H9 (cell line): ENCODE data around the gene LRCH1. TPM values are rescaled to one million over a fixed set of nuclear protein-coding genes. Genes with fewer than 3 reads are reported as not detected.

Experiments used
- DNase-seq: peaks from one replicate; pipeline ENCODE4 v3.0.0-alpha.2; 2017
- H2AFZ ChIP-seq: one replicate; pipeline ENCODE4 v1.6.1; 2013; ENCODE audit warnings: mild to moderate bottlenecking, low read length, control low read depth, moderate library complexity
- H2AK5ac ChIP-seq: 2 replicates; pipeline ENCODE4 v1.6.1; 2013; ENCODE audit warnings: low read length, control low read depth, mixed read lengths; ENCODE audit not compliant: insufficient read length
- H2BK120ac ChIP-seq: one replicate; pipeline ENCODE4 v1.6.1; 2013; ENCODE audit warnings: low read depth, mild to moderate bottlenecking, low read length, control low read depth, inconsistent platforms; ENCODE audit not compliant: poor library complexity, severe bottlenecking
- H2BK12ac ChIP-seq: 2 replicates; pipeline ENCODE4 v1.6.1; 2013; ENCODE audit warnings: low read length, control low read depth, mixed read lengths, low read depth; ENCODE audit not compliant: insufficient read length
- H2BK15ac ChIP-seq: 2 replicates; pipeline ENCODE4 v1.6.1; 2013; ENCODE audit warnings: low read depth, low read length, control low read depth
- H2BK20ac ChIP-seq: one replicate; pipeline ENCODE4 v1.6.1; 2013; ENCODE audit warnings: low read depth, mild to moderate bottlenecking, low read length, control low read depth, inconsistent platforms; ENCODE audit not compliant: poor library complexity, severe bottlenecking
- H2BK5ac ChIP-seq: 2 replicates; pipeline ENCODE4 v1.6.1; 2013; ENCODE audit warnings: low read length, control low read depth, mixed read lengths; ENCODE audit not compliant: insufficient read length
- H3K14ac ChIP-seq: 2 replicates; pipeline ENCODE4 v1.6.1; 2013; ENCODE audit warnings: low read length, control low read depth; ENCODE audit not compliant: insufficient read depth
- H3K18ac ChIP-seq: 2 replicates; pipeline ENCODE4 v1.6.1; 2013; ENCODE audit warnings: low read depth, mild to moderate bottlenecking, mixed read lengths, low read length, control low read depth; ENCODE audit not compliant: insufficient read length
- H3K23ac ChIP-seq: 2 replicates; pipeline ENCODE4 v1.6.1; 2013; ENCODE audit warnings: low read length, control low read depth, mixed read lengths, low read depth; ENCODE audit not compliant: insufficient read length
- H3K23me2 ChIP-seq: 2 replicates; pipeline ENCODE4 v1.6.1; 2013; ENCODE audit warnings: low read depth, mild to moderate bottlenecking, mixed read lengths, low read length, control low read depth; ENCODE audit not compliant: insufficient read length, poor library complexity, severe bottlenecking
- H3K27ac ChIP-seq: 2 replicates; pipeline ENCODE4 v1.5.1; 2013; ENCODE audit warnings: low read length, control low read depth, mixed read lengths, low read depth; ENCODE audit not compliant: insufficient read length
- H3K27me3 ChIP-seq: 2 replicates; pipeline ENCODE4 v1.6.1; 2013; ENCODE audit warnings: low read length, control low read depth, inconsistent platforms; ENCODE audit not compliant: insufficient read depth
- H3K4ac ChIP-seq: 2 replicates; pipeline ENCODE4 v1.6.1; 2013; ENCODE audit warnings: low read depth, mild to moderate bottlenecking, control low read depth, inconsistent platforms, low read length, moderate library complexity
- H3K4me1 ChIP-seq: 2 replicates; pipeline ENCODE4 v1.6.1; 2013; ENCODE audit warnings: low read length, control low read depth, inconsistent platforms; ENCODE audit not compliant: insufficient read depth
- H3K4me2 ChIP-seq: 2 replicates; pipeline ENCODE4 v1.6.1; 2013; ENCODE audit warnings: low read length, control low read depth, mixed read lengths; ENCODE audit not compliant: insufficient read length, insufficient read depth
- H3K56ac ChIP-seq: 2 replicates; pipeline ENCODE4 v1.6.1; 2013; ENCODE audit warnings: low read depth, mild to moderate bottlenecking, mixed read lengths, low read length, control low read depth; ENCODE audit not compliant: insufficient read length
- H3K79me1 ChIP-seq: 2 replicates; pipeline ENCODE4 v1.6.1; 2013; ENCODE audit warnings: low read depth, mild to moderate bottlenecking, moderate library complexity, low read length, control low read depth, inconsistent platforms; ENCODE audit not compliant: insufficient read depth, poor library complexity, severe bottlenecking
- H3K79me2 ChIP-seq: 2 replicates; pipeline ENCODE4 v1.6.1; 2013; ENCODE audit warnings: low read length, control low read depth, inconsistent platforms; ENCODE audit not compliant: insufficient read depth
- H3K9ac ChIP-seq: 2 replicates; pipeline ENCODE4 v1.6.1; 2013; ENCODE audit warnings: low read length, control low read depth, mixed read lengths; ENCODE audit not compliant: insufficient read length; ENCODE audit errors: extremely low read depth
- H3K9me3 ChIP-seq: one replicate; pipeline ENCODE4 v1.6.1; 2013; ENCODE audit warnings: low read depth, low read length, inconsistent platforms; ENCODE audit not compliant: control insufficient read depth
- H3T11ph ChIP-seq: one replicate; pipeline ENCODE4 v1.6.1; 2013; ENCODE audit warnings: mild to moderate bottlenecking, low read length, control low read depth, inconsistent platforms
- H4K20me1 ChIP-seq: one replicate; pipeline ENCODE4 v1.6.1; 2013; ENCODE audit not compliant: control insufficient read depth, insufficient read length, insufficient read depth
- H4K5ac ChIP-seq: 2 replicates; pipeline ENCODE4 v1.6.1; 2013; ENCODE audit warnings: low read depth, mild to moderate bottlenecking, mixed read lengths, low read length, control low read depth; ENCODE audit not compliant: insufficient read length
- H4K8ac ChIP-seq: replicated peaks from 2 replicates; pipeline ENCODE4 v1.6.1; 2013; ENCODE audit warnings: low read length, control low read depth, mixed read lengths, low read depth; ENCODE audit not compliant: insufficient read length
- H4K91ac ChIP-seq: 2 replicates; pipeline ENCODE4 v1.6.1; 2013; ENCODE audit warnings: low read depth, mild to moderate bottlenecking, moderate library complexity, mixed read lengths, low read length, control low read depth; ENCODE audit not compliant: insufficient read length
- H3K27ac Mint-ChIP-seq, 3 experiments: 2 replicates in 2 of 3; 3 replicates in 1 of 3; pipeline ENCODE4 v1.8.0; 2020 to 2021; ENCODE audit warnings: mixed read lengths in 3 of 3, mild to moderate bottlenecking in 1 of 3, moderate library complexity in 1 of 3
- H3K27me3 Mint-ChIP-seq: 2 replicates; pipeline ENCODE4 v1.8.0; 2021; ENCODE audit warnings: low read depth, mild to moderate bottlenecking, moderate library complexity, mixed read lengths
- H3K36me3 Mint-ChIP-seq, 3 experiments: 2 replicates in 2 of 3; 3 replicates in 1 of 3; pipeline ENCODE4 v1.8.0; 2020 to 2021; ENCODE audit warnings: low read depth in 3 of 3, mixed read lengths in 3 of 3; ENCODE audit not compliant: insufficient read depth in 1 of 3
- H3K4me1 Mint-ChIP-seq, 2 experiments: 2 replicates each; pipeline ENCODE4 v1.8.0; 2020; ENCODE audit warnings: mixed read lengths in 2 of 2
- H3K4me3 Mint-ChIP-seq, 2 experiments: 2 replicates in 1 of 2; 3 replicates in 1 of 2; pipeline ENCODE4 v1.8.0; 2020 to 2021; ENCODE audit warnings: mild to moderate bottlenecking in 2 of 2, mixed read lengths in 2 of 2, moderate library complexity in 1 of 2
- H3K9me3 Mint-ChIP-seq, 2 experiments: 2 replicates in 1 of 2; 3 replicates in 1 of 2; pipeline ENCODE4 v1.8.0; 2020; ENCODE audit warnings: mild to moderate bottlenecking in 2 of 2, mixed read lengths in 2 of 2, moderate library complexity in 1 of 2
- CTCF ChIP-seq: fragments of 200-600 bp; sonication (generic); conservative IDR thresholded peaks from 3 replicates; pipeline ENCODE4 v1.8.0; 2021; ENCODE audit warnings: antibody characterized with exemption, mild to moderate bottlenecking
- WGBS: extraction: QIAGEN DNeasy Blood & Tissue Kit; methylation state at CpG from one replicate; pipeline ENCODE4 v1.1.7; 2013; ENCODE audit warnings: missing lambda C conversion rate, low lambda C conversion rate, mixed read lengths; ENCODE audit not compliant: insufficient read length; ENCODE audit errors: extremely low coverage; 5-methylcytosine and 5-hydroxymethylcytosine counted together
- total RNA-seq: library from RNA; stranded (reverse); gene quantifications from 2 replicates; pipeline ENCODE4 v1.2.1, GENCODE V29; 2021

The LRCH1 gene
- total RNA-seq, 1 experiment from 2014 or later: 8.0 TPM

GRCh38 chr13:46613409-46614049 lies 60.6 kb downstream of the LRCH1 start:
- H2BK20ac ChIP-seq: no peak overlapping the region
- H3K9ac ChIP-seq: no peak overlapping the region
- no peak overlapping the region for H3K4ac ChIP-seq
- no peak overlapping the region for H2AK5ac ChIP-seq
- H3K27ac ChIP-seq: no peak overlapping the region
- no peak for DNase-seq
- H2BK12ac ChIP-seq: no peak overlapping the region
- no CpG with 5 or more reads among the region's 8 CpGs for WGBS
- no peak overlapping the region for H4K91ac ChIP-seq
- no peaks in the 10 kb centered on the region for H3K36me3 Mint-ChIP-seq
- no peaks in the 10 kb centered on the region for H3K9me3 Mint-ChIP-seq
- H4K5ac ChIP-seq: no peak overlapping the region
- H3K4me1 Mint-ChIP-seq: peaks cover 13 to 30% of the 10 kb centered on the region in 2 experiments
- no peak overlapping the region for H3K14ac ChIP-seq
- no peaks in the 10 kb centered on the region for H4K20me1 ChIP-seq
- no peak overlapping the region for H3K23ac ChIP-seq
- no peak overlapping the region for H3K4me2 ChIP-seq
- H3K9me3 ChIP-seq: no peaks in the 10 kb centered on the region
- no peaks in the 10 kb centered on the region for H3K27me3 Mint-ChIP-seq
- no peak for TF ChIP-seq CTCF
- no peaks in the 10 kb centered on the region for H3K23me2 ChIP-seq
- no peak overlapping the region for H3K18ac ChIP-seq
- no peak overlapping the region for H4K8ac ChIP-seq
- no peak overlapping the region for H2BK120ac ChIP-seq
- H2BK15ac ChIP-seq: no peak overlapping the region
- no peak overlapping the region for H3T11ph ChIP-seq
- H2BK5ac ChIP-seq: no peak overlapping the region
- no peaks in the 10 kb centered on the region for H3K27me3 ChIP-seq
- no peak overlapping the region for H3K4me3 Mint-ChIP-seq
- H3K27ac Mint-ChIP-seq: no peak overlapping the region; a peak in 2 of 7 replicates
- H3K79me1 ChIP-seq: peaks cover 4% of the 10 kb centered on the region
- H3K4me1 ChIP-seq: no peaks in the 10 kb centered on the region; the same call in 1 of the 2 replicates
- H3K79me2 ChIP-seq: peaks cover 4% of the 10 kb centered on the region; the same call in 1 of the 2 replicates
- H3K56ac ChIP-seq: no peak overlapping the region
- no peak overlapping the region for H2AFZ ChIP-seq
